AG04450 (cell line): ENCODE data around the gene UVSSA. TPM values are rescaled to one million over a fixed set of nuclear protein-coding genes. Genes with fewer than 3 reads are reported as not detected.

Experiments used
- CTCF ChIA-PET: fragments of 300-600, 350-600 bp; formaldehyde crosslinking; extraction: SDS; loops from one replicate; lab custom pipeline; 2022; ENCODE audit warnings: antibody characterized with exemption, inconsistent platforms; lab: Charles Lee
- POLR2A ChIA-PET: fragments of 350-600 bp; formaldehyde crosslinking; extraction: SDS; loops from one replicate; lab custom pipeline; 2021; ENCODE audit warnings: antibody characterized with exemption, inconsistent platforms; lab: Yijun Ruan, JAX
- DNase-seq: peaks from one replicate; pipeline ENCODE4 v3.0.0-alpha.2; 2011; ENCODE audit warnings: low read depth, low spot score
- H3K27ac ChIP-seq: one replicate; pipeline ENCODE4 v1.5.1; 2012; ENCODE audit warnings: low read depth, low read length, control low read depth
- H3K27me3 ChIP-seq: one replicate; pipeline ENCODE4 v1.6.0; 2012; ENCODE audit warnings: low read length; ENCODE audit not compliant: control insufficient read depth, insufficient read depth
- H3K4me3 ChIP-seq: 2 replicates; pipeline ENCODE4 v1.5.1; 2011; ENCODE audit warnings: mild to moderate bottlenecking, low read depth, low read length, control low read depth
- H3K9me3 ChIP-seq: 2 replicates; pipeline ENCODE4 v1.5.1; 2012; ENCODE audit warnings: low read length; ENCODE audit not compliant: control insufficient read depth, insufficient read depth
- polyA plus RNA-seq: library from polyadenylated mRNA; depleted of rRNA; stranded (reverse); fragments of >200 nt; gene quantifications from 2 replicates; pipeline ENCODE4 v1.2.3, GENCODE V29; 2011
- TF ChIP-seq, protein P1 (sequence below): IDR thresholded peaks from 2 replicates; pipeline ENCODE4 v1.5.1; 2011; ENCODE audit warnings: low read depth, low read length, control low read depth, inconsistent platforms

The UVSSA gene
- polyA plus RNA-seq, 1 experiment, result 4.9 TPM

GRCh38 chr4:1405254-1405635, 58.2 kb downstream of the UVSSA start:
- Histone ChIP-seq H3K4me3 (no peak overlapping the region), H3K9me3 (no peaks in the 10 kb centered on the region; the same call in 1 of the 2 replicates), H3K27ac (no peak overlapping the region), H3K27me3 (peaks cover 61% of the 10 kb centered on the region)
- CTCF ChIA-PET, result no interaction called here
- DNase-seq, result no peak
- TF ChIP-seq, protein P1, sequence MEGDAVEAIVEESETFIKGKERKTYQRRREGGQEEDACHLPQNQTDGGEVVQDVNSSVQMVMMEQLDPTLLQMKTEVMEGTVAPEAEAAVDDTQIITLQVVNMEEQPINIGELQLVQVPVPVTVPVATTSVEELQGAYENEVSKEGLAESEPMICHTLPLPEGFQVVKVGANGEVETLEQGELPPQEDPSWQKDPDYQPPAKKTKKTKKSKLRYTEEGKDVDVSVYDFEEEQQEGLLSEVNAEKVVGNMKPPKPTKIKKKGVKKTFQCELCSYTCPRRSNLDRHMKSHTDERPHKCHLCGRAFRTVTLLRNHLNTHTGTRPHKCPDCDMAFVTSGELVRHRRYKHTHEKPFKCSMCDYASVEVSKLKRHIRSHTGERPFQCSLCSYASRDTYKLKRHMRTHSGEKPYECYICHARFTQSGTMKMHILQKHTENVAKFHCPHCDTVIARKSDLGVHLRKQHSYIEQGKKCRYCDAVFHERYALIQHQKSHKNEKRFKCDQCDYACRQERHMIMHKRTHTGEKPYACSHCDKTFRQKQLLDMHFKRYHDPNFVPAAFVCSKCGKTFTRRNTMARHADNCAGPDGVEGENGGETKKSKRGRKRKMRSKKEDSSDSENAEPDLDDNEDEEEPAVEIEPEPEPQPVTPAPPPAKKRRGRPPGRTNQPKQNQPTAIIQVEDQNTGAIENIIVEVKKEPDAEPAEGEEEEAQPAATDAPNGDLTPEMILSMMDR, result no peak
- POLR2A ChIA-PET, result no interaction called here

- Histone ChIP-seq H3K9me3 (peaks cover 6% of the 10 kb centered on the region), H3K4me3 (no peak overlapping the region), H3K27me3 (peaks cover 64% of the 10 kb centered on the region), H3K27ac (no peak overlapping the region)
- no peak for DNase-seq
- TF ChIP-seq, protein P1, result no peak
- POLR2A ChIA-PET, result no interaction called here
- CTCF ChIA-PET, result no interaction called here
Observed at GRCh38 chr4:1405636-1406393, 58.8 kb downstream of the UVSSA start.

- peaks cover 8% of the 10 kb centered on the region for H3K9me3 ChIP-seq
- peaks cover 62% of the 10 kb centered on the region for H3K27me3 ChIP-seq
- ChIA-PET POLR2A (no interaction called here), CTCF (no interaction called here)
- no peak within 1 kb of the TSS for H3K27ac ChIP-seq
- H3K4me3 ChIP-seq, result no peak within 1 kb of the TSS
- DNase-seq, result no peak
- TF ChIP-seq, protein P1, result no peak
Observed at GRCh38 chr4:1406394-1406980, 59.5 kb downstream of the UVSSA start, which contains the start of gene NKX1-1. Gene NKX1-1, minus strand, starts transcription at chr4:1406442. Its CDS starts 0 bp downstream, at chr4:1406442.

DNA sequence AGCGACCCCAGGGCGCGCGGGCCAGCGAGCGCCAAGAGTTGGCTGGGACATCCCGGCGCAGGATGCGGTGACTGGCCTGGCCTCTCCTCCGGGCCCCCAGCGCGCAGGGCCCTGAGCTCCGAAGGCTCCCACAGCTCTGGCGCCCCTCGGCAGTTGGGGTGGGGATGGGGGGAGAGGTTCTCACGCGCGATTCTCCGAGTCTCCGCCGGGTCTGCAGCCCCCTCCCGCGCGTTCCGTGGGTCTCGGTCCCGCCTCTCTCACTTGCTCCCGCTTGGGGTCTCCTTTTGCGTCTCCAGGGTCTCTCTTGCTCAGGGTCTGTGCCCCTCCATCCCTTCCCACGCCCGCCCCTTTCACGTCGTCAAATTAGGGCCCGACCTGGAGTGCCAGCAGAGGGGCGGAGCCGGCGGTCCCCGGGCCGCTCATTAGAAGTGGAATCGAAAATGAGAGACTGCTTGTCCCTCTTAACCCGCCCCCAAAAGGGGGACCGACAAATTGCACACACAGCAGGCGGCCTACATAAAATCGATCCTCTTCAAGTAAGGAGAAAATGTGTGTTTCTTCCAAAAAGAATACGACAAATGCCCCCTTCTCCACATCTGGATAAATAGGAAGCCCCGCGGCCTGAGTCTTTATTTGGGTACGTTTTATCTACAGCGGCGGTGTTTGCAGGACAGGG, 60.1 kb downstream of the UVSSA start:
- Histone ChIP-seq H3K27me3 (peaks cover 58% of the 10 kb centered on the region), H3K4me3 (no peak overlapping the region), H3K27ac (no peak overlapping the region), H3K9me3 (peaks cover 8% of the 10 kb centered on the region)
- ChIA-PET POLR2A (no interaction called here), CTCF (no interaction called here)
- TF ChIP-seq, protein P1, result no peak
- DNase-seq, result no peak
